ENCODE data around the gene DGKI.

The DGKI gene

GRCh38 chr7:137846827-137847567 is at the start of gene DGKI:
Gene DGKI, minus strand, starts transcription at chr7:137846974.
- DNase-seq (ENCODE audit: low spot score), result peak; percentile 72

- DNase-seq (ENCODE audit: low spot score), result no peak
Measured at GRCh38 chr7:137895301-137896221, 48.8 kb upstream of the DGKI start.

- DNase-seq (ENCODE audit: low spot score), result no peak
Measured at GRCh38 chr7:137893143-137893742, 46.5 kb upstream of the DGKI start.

- no peak for DNase-seq (ENCODE audit: low spot score)
Measured at GRCh38 chr7:137891016-137891655, 44.4 kb upstream of the DGKI start.

GRCh38 chr7:137890449-137890921 is 43.7 kb upstream of the DGKI start:
- no peak for DNase-seq (ENCODE audit: low spot score)

GRCh38 chr7:137888241-137888640 is 41.5 kb upstream of the DGKI start:
- no peak for DNase-seq (ENCODE audit: low spot score)

- no peak for DNase-seq (ENCODE audit: low spot score)
Measured at GRCh38 chr7:137886746-137887145, 40.0 kb upstream of the DGKI start.

GRCh38 chr7:137886281-137886680 is 39.5 kb upstream of the DGKI start:
- no peak for DNase-seq (ENCODE audit: low spot score)

GRCh38 chr7:137885678-137886077 is 38.9 kb upstream of the DGKI start:
- no peak for DNase-seq (ENCODE audit: low spot score)

GRCh38 chr7:137882806-137883205 is 36.0 kb upstream of the DGKI start:
- no peak for DNase-seq (ENCODE audit: low spot score)

- no peak for DNase-seq (ENCODE audit: low spot score)
Measured at GRCh38 chr7:137882261-137882668, 35.5 kb upstream of the DGKI start.

- no peak for DNase-seq (ENCODE audit: low spot score)
Measured at GRCh38 chr7:137881607-137882260, 35.0 kb upstream of the DGKI start.

- no peak for DNase-seq (ENCODE audit: low spot score)
Measured at GRCh38 chr7:137880432-137880831, 33.7 kb upstream of the DGKI start.

- peak; percentile 54 for DNase-seq (ENCODE audit: low spot score)
Measured at GRCh38 chr7:137879357-137880158, 32.8 kb upstream of the DGKI start.

- no peak for DNase-seq (ENCODE audit: low spot score)
Measured at GRCh38 chr7:137878333-137878961, 31.7 kb upstream of the DGKI start.

- no peak for DNase-seq (ENCODE audit: low spot score)
Measured at GRCh38 chr7:137877027-137877675, 30.4 kb upstream of the DGKI start.

GRCh38 chr7:137875746-137876145 is 29.0 kb upstream of the DGKI start:
- DNase-seq (ENCODE audit: low spot score), result no peak

GRCh38 chr7:137873979-137874777 is 27.4 kb upstream of the DGKI start:
- DNase-seq (ENCODE audit: low spot score), result no peak

- DNase-seq (ENCODE audit: low spot score), result no peak
Measured at GRCh38 chr7:137873524-137873923, 26.8 kb upstream of the DGKI start.

Data from ecto neural progenitor cell (in vitro differentiated cells).